Ovary (tissue), 3 donors: Measurements from ENCODE around the gene PARD3.

ENCODE experiments used
- POLR2A ChIP-seq: fragments of 450-650 bp; IDR thresholded peaks from one replicate; pipeline ENCODE4 v1.6.1; 2017; ENCODE audit warnings: antibody characterized with exemption, mild to moderate bottlenecking, moderate library complexity
- TF ChIP-seq, protein P1 (sequence below), 3 donors: fragments of 450-650 bp in 2 of 3; fragments of 200-600 bp in 1 of 3; IDR thresholded peaks; one replicate each; pipeline versions ENCODE4 v1.5.1 to v1.8.0; 2016 to 2022; ENCODE audit warnings: antibody characterized with exemption in 3 of 3, mild to moderate bottlenecking in 1 of 3
- donor health status: DM: no; HTN: no; CAD: no.

DNA sequence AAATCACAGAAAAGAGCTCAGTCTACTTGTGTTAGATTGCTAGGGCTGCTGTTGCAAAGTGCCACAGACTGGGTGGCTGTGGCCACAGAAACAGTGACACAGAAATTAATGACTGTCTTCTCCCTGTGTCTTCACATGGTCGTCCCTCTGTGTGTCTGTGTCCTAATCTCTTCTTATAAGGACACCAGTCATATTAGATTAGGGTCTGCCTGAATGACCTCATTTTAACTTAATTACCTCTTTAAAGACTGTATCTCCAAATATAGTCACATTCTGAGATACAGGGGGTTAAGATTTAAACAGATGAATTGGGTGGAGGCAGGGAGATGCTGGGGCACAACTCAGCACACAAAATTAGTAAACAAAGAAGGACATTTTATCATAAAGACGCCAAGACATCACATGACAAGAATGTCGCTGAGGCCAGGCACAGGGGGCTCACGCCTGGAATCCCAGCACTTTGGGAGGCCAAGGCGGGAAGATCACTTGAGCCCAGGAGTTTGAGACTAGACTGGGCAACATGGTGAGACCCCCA lies 23.3 kb upstream of the PARD3 start:
- TF ChIP-seq, protein P1, sequence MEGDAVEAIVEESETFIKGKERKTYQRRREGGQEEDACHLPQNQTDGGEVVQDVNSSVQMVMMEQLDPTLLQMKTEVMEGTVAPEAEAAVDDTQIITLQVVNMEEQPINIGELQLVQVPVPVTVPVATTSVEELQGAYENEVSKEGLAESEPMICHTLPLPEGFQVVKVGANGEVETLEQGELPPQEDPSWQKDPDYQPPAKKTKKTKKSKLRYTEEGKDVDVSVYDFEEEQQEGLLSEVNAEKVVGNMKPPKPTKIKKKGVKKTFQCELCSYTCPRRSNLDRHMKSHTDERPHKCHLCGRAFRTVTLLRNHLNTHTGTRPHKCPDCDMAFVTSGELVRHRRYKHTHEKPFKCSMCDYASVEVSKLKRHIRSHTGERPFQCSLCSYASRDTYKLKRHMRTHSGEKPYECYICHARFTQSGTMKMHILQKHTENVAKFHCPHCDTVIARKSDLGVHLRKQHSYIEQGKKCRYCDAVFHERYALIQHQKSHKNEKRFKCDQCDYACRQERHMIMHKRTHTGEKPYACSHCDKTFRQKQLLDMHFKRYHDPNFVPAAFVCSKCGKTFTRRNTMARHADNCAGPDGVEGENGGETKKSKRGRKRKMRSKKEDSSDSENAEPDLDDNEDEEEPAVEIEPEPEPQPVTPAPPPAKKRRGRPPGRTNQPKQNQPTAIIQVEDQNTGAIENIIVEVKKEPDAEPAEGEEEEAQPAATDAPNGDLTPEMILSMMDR (IDR thresholded peaks at IDR 0.05) = no peak
- TF ChIP-seq POLR2A = no peak
